Mesodermal cell (in vitro differentiated cells): ENCODE results near the gene ALDOA.

Experiments
- H3K27ac ChIP-seq: 2 replicates; pipeline ENCODE4 v1.7.0; 2013; ENCODE audit warnings: mild to moderate bottlenecking, low read depth, low read length, moderate library complexity; ENCODE audit not compliant: severe bottlenecking
- H3K36me3 ChIP-seq: 2 replicates; pipeline ENCODE4 v1.7.1; 2013; ENCODE audit warnings: mild to moderate bottlenecking, low read length, moderate library complexity; ENCODE audit not compliant: control insufficient read depth, insufficient read depth
- H3K4me1 ChIP-seq: one replicate; pipeline ENCODE4 v1.7.1; 2013; ENCODE audit warnings: mild to moderate bottlenecking, low read length; ENCODE audit not compliant: insufficient read depth, control insufficient read depth, poor library complexity, severe bottlenecking
- H3K4me3 ChIP-seq: 2 replicates; pipeline ENCODE4 v1.7.0; 2013; ENCODE audit warnings: low read length, control low read depth, mild to moderate bottlenecking; ENCODE audit not compliant: insufficient read depth, poor library complexity, severe bottlenecking; ENCODE audit errors: extremely low read depth
- H3K9me3 ChIP-seq: 2 replicates; pipeline ENCODE4 v1.7.1; 2013; ENCODE audit warnings: mild to moderate bottlenecking, low read length, moderate library complexity; ENCODE audit not compliant: control insufficient read depth
- WGBS, 2 experiments: methylation state at CpG; one replicate each; pipeline ENCODE4 v1.1.5; 2013; ENCODE audit warnings: missing lambda C conversion rate in 2 of 2; ENCODE audit not compliant: insufficient coverage in 2 of 2; 5-methylcytosine and 5-hydroxymethylcytosine counted together

The ALDOA gene

GRCh38 chr16:30084096-30084815 is 18.7 kb downstream of the ALDOA start:
- no peak overlapping the region for H3K27ac ChIP-seq
- no peak overlapping the region for H3K4me3 ChIP-seq
- peaks cover 84% of the 10 kb centered on the region for H3K36me3 ChIP-seq
- no peaks in the 10 kb centered on the region for H3K9me3 ChIP-seq
- no peaks in the 10 kb centered on the region for H3K4me1 ChIP-seq
- 90 to 95% methylated on average over 12 to 14 of the region's 18 CpGs for WGBS, 2 experiments

- Histone ChIP-seq H3K9me3 (no peaks in the 10 kb centered on the region), H3K4me3 (no peak overlapping the region), H3K36me3 (peaks cover 78% of the 10 kb centered on the region), H3K27ac (no peak overlapping the region), H3K4me1 (no peaks in the 10 kb centered on the region)
- WGBS, 2 experiments: 94 to 96% methylated on average over 15 to 17 of the region's 17 CpGs
Observed at GRCh38 chr16:30084816-30085159, 19.2 kb downstream of the ALDOA start.

- Histone ChIP-seq H3K4me1 (peaks cover 3% of the 10 kb centered on the region), H3K36me3 (peaks cover 74% of the 10 kb centered on the region), H3K4me3 (no peak overlapping the region), H3K27ac (no peak overlapping the region), H3K9me3 (no peaks in the 10 kb centered on the region)
- WGBS, 2 experiments: 71 to 90% methylated on average over 2 to 3 of the region's 3 CpGs
Observed at GRCh38 chr16:30085247-30085646, 19.7 kb downstream of the ALDOA start.

- WGBS, 2 experiments: 65 to 66% methylated on average over 3 to 6 of the region's 6 CpGs
- Histone ChIP-seq H3K36me3 (peaks cover 68% of the 10 kb centered on the region), H3K27ac (no peak overlapping the region), H3K9me3 (no peaks in the 10 kb centered on the region), H3K4me3 (no peak overlapping the region), H3K4me1 (peaks cover 9% of the 10 kb centered on the region)
Observed at GRCh38 chr16:30085820-30086219, 20.3 kb downstream of the ALDOA start.

GRCh38 chr16:30086291-30087140 is 21.0 kb downstream of the ALDOA start:
- H3K9me3 ChIP-seq: no peaks in the 10 kb centered on the region
- peaks cover 61% of the 10 kb centered on the region for H3K36me3 ChIP-seq
- H3K4me3 ChIP-seq: no peak overlapping the region
- 87 to 93% methylated on average over 18 to 22 of the region's 27 CpGs for WGBS, 2 experiments
- H3K27ac ChIP-seq: no peak overlapping the region
- peaks cover 10% of the 10 kb centered on the region for H3K4me1 ChIP-seq

- no peak overlapping the region for H3K27ac ChIP-seq
- peaks cover 54% of the 10 kb centered on the region for H3K36me3 ChIP-seq
- no peak overlapping the region for H3K4me3 ChIP-seq
- H3K9me3 ChIP-seq: no peaks in the 10 kb centered on the region
- peaks cover 10% of the 10 kb centered on the region for H3K4me1 ChIP-seq
- 95 to 99% methylated on average over 10 of the region's 11 CpGs for WGBS, 2 experiments
Observed at GRCh38 chr16:30087181-30087898, 21.8 kb downstream of the ALDOA start.

GRCh38 chr16:30088237-30088831 is 22.8 kb downstream of the ALDOA start:
- no peaks in the 10 kb centered on the region for H3K9me3 ChIP-seq
- H3K4me1 ChIP-seq: peaks cover 10% of the 10 kb centered on the region
- H3K36me3 ChIP-seq: peaks cover 44% of the 10 kb centered on the region
- no peak overlapping the region for H3K4me3 ChIP-seq
- WGBS, 2 experiments: 91 to 94% methylated on average over 5 to 7 of the region's 10 CpGs
- H3K27ac ChIP-seq: no peak overlapping the region

- peaks cover 38% of the 10 kb centered on the region for H3K36me3 ChIP-seq
- H3K4me3 ChIP-seq: no peak overlapping the region
- H3K9me3 ChIP-seq: no peaks in the 10 kb centered on the region
- peaks cover 10% of the 10 kb centered on the region for H3K4me1 ChIP-seq
- no peak overlapping the region for H3K27ac ChIP-seq
- WGBS, 2 experiments: 88 to 96% methylated on average over 7 to 20 of the region's 22 CpGs
Observed at GRCh38 chr16:30088832-30089624, 23.5 kb downstream of the ALDOA start.

GRCh38 chr16:30090610-30091331 is 25.2 kb downstream of the ALDOA start:
- H3K9me3 ChIP-seq: no peaks in the 10 kb centered on the region
- H3K4me3 ChIP-seq: no peak overlapping the region
- peaks cover 20% of the 10 kb centered on the region for H3K4me1 ChIP-seq
- 81 to 84% methylated on average over 23 to 24 of the region's 26 CpGs for WGBS, 2 experiments
- peaks cover 27% of the 10 kb centered on the region for H3K36me3 ChIP-seq
- no peak overlapping the region for H3K27ac ChIP-seq
